Heart left ventricle (tissue), 16 donors: Measurements from ENCODE around the gene MTREX. TPM values are rescaled to one million over a fixed set of nuclear protein-coding genes. Genes with fewer than 3 reads are reported as not detected.

ENCODE experiments used
- ATAC-seq, 4 donors: fragments of 200-7000 bp; cut with Tn5 transposase; one replicate each; pipeline ENCODE4 v1.9.1; 2020 to 2022; ENCODE audit warnings: moderate library complexity in 4 of 4, mild to moderate bottlenecking in 3 of 4, moderate number of reproducible peaks in 1 of 4
- DNase-seq, 5 donors: peaks; one replicate each; pipeline ENCODE4 v3.0.0-alpha.2; 2020
- H3K27ac ChIP-seq, 12 donors: fragments of 200-600 bp; sonication (generic) in 4 of 12; one replicate each; pipeline versions ENCODE4 v1.5.0 to v1.8.0; 2016 to 2022; ENCODE audit warnings: mild to moderate bottlenecking in 2 of 12
- H3K27me3 ChIP-seq, 9 donors: fragments of 200-600 bp; sonication (generic) in 2 of 9; one replicate each; pipeline versions ENCODE4 v1.5.1 to v1.8.0; 2016 to 2022; ENCODE audit warnings: mild to moderate bottlenecking in 3 of 9
- H3K36me3 ChIP-seq, 9 donors: fragments of 200-600 bp; sonication (generic) in 2 of 9; one replicate each; pipeline versions ENCODE4 v1.5.0 to v1.8.0; 2018 to 2022; ENCODE audit warnings: mild to moderate bottlenecking in 2 of 9
- H3K4me1 ChIP-seq, 12 donors: fragments of 200-600 bp; sonication (generic) in 4 of 12; one replicate each; pipeline versions ENCODE4 v1.5.0 to v1.8.0; 2016 to 2022; ENCODE audit warnings: mild to moderate bottlenecking in 3 of 12
- H3K4me3 ChIP-seq, 12 donors: fragments of 200-600 bp; sonication (generic) in 4 of 12; one replicate each; pipeline versions ENCODE4 v1.5.0 to v1.8.0; 2017 to 2022; ENCODE audit warnings: mild to moderate bottlenecking in 9 of 12, moderate library complexity in 4 of 12
- H3K9me3 ChIP-seq, 12 donors: fragments of 200-600 bp; sonication (generic) in 4 of 12; one replicate each; pipeline versions ENCODE4 v1.5.0 to v1.8.0; 2016 to 2022; ENCODE audit warnings: mild to moderate bottlenecking in 1 of 12
- POLR2A ChIP-seq, 2 donors: fragments of 450-650 bp; IDR thresholded peaks; one replicate each; pipeline ENCODE4 v1.6.1; 2017; ENCODE audit warnings: antibody characterized with exemption in 2 of 2, mild to moderate bottlenecking in 2 of 2, moderate library complexity in 2 of 2
- WGBS, 4 donors: extraction: QIAGEN DNeasy Blood & Tissue Kit in 2 of 4; methylation state at CpG; one replicate each; pipeline versions ENCODE4 v1.1.5 to v1.1.7; 2013 to 2018; 5-methylcytosine and 5-hydroxymethylcytosine counted together
- intact Hi-C, 10 donors: fragments of 100-400 bp; cut with DNase I; formaldehyde crosslinking; loops; one replicate each; pipeline versions ENCODE4 v1.11.1 to v1.14.2; 2022
- polyA plus RNA-seq, 2 donors: library from polyadenylated mRNA; stranded (reverse); fragments of 200-250 nt; gene quantifications; one replicate each; pipeline ENCODE4 v1.2.3, GENCODE V29; 2013
- total RNA-seq, 9 donors: library from RNA; depleted of rRNA in 2 of 9; stranded (reverse); fragments of >200 nt in 2 of 9; fragmentation: NEBNext Ultra II Directional in 3 of 9; extraction: Animal tissue kit (Norgen Biotek cat#: 25700) in 3 of 9; gene quantifications; one replicate each; pipeline versions ENCODE4 v1.1.0 to v1.2.4, GENCODE V29; 2016 to 2023
- TF ChIP-seq, protein P1 (sequence below), 12 donors: fragments of 200-600 bp; sonication (generic) in 4 of 12; IDR thresholded peaks; one replicate each; pipeline versions ENCODE4 v1.5.0 to v1.8.0; 2018 to 2022; ENCODE audit warnings: antibody characterized with exemption in 12 of 12, mild to moderate bottlenecking in 5 of 12
- donor health status: ischemic (EF 13 %, LVEDD 7.1; RV severe dilation, severe dysfunction).
- donor health status: healthy with polysubstance abuse.
- donor health status: DM: no; HTN: yes; CAD: no.
- donor health status: DM: no; HTN: no; CAD: no.
- donor health status: ischemic (EF 25% LVEDD 6.9; RV normal size, moderate dysfunction).
- donor health status: ischemic (EF 25% LVEDD 5.7; RV mildly dilated, moderate dysfunction).
- donor health status: healthy.
- donor health status: DM: yes; HTN: yes; CAD: no.
- donor health status: ischemic (EF 35%, LVEDD 5.7; RV mildly dilated, moderate dysfunction).
- donor health status: nonischemic (EF 11% LVEDD 7.7; RV severe dilation, severe dysfunction).
- donor health status: DM: yes; HTN: yes; CAD: no.
- donor health status: PGD.
- donor health status: ischemic (EF 29% LVEDD 5.4; RV normal size, mild dysfunction).
- donor health status: nonischemic (EF 23%, LVEDD 6.1; RV moderate dilation, normal function).

Gene MTREX
- total and polyA plus RNA-seq, 11 donors = 18.4 to 68.8 (median 57.3) TPM

DNA sequence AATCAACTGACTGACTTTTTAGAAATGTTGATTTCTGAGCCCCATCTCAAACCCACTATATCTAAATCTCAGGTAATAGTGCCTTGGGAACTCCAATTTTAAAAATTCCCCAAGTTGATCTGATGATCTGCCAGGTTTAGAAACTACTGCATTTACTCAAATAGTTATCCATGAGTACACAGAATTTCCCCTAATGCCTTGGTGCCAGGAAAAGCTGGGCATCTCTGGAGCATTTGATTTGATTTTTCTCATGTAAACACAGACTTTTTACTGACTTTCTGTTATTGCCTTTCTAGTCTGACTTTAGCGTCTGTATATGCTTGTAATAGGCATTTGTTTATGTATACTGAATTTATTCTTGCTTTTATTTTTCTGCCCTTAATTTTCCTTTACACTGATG, 35.8 kb downstream of the MTREX start:
- DNase-seq = no peak
- 73 to 86% (median 85%) methylated on average over 1 of the region's 1 CpG for WGBS, 4 donors
- Histone ChIP-seq H3K36me3 (peaks cover 0 to 87% (median 73%) of the 10 kb centered on the region in 9 donors), H3K4me1 (peaks cover 0 to 7% (median 0%) of the 10 kb centered on the region in 12 donors), H3K9me3 (no peaks in the 10 kb centered on the region), H3K27me3 (no peaks in the 10 kb centered on the region), H3K4me3 (no peak overlapping the region), H3K27ac (no peak overlapping the region)
- no peak for ATAC-seq
- intact Hi-C loops = loop anchor here in 7 of 10 donors (2.0 to 10.0 kb wide), 4 partner anchors 61 to 349 kb away; no protein-coding TSS in a partner anchor
- TF ChIP-seq, protein P1, sequence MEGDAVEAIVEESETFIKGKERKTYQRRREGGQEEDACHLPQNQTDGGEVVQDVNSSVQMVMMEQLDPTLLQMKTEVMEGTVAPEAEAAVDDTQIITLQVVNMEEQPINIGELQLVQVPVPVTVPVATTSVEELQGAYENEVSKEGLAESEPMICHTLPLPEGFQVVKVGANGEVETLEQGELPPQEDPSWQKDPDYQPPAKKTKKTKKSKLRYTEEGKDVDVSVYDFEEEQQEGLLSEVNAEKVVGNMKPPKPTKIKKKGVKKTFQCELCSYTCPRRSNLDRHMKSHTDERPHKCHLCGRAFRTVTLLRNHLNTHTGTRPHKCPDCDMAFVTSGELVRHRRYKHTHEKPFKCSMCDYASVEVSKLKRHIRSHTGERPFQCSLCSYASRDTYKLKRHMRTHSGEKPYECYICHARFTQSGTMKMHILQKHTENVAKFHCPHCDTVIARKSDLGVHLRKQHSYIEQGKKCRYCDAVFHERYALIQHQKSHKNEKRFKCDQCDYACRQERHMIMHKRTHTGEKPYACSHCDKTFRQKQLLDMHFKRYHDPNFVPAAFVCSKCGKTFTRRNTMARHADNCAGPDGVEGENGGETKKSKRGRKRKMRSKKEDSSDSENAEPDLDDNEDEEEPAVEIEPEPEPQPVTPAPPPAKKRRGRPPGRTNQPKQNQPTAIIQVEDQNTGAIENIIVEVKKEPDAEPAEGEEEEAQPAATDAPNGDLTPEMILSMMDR (IDR thresholded peaks at IDR 0.05) = no peak
- no peak for TF ChIP-seq POLR2A (IDR thresholded peaks at IDR 0.05)

DNA sequence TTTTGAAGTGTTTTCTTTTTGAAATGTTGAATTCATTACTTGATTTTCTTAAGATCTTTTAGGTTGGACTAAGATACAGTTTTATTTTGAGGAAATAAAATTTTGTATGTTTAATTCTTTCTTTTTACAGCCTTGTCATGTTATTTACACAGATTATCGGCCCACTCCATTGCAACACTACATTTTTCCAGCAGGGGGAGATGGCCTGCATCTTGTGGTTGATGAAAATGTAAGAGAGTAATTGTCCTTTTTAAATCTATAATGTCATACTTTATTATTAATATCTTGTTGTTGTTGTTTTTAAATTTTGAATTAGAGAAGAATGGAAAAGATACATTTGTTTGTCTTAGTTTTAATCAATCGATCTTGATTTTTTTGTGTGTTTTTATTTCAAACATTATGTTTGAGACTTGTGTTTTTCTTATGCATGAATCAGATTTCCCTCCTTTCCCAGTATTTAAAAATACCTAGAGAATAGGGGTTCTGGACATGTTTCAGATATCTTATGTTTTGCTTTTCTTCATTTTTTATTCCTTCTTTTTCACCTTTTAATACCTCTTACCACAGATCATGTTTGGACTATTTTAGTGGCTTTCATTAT, 36.7 kb downstream of the MTREX start:
- H3K27ac ChIP-seq = no peak overlapping the region
- TF ChIP-seq, protein P1 (IDR thresholded peaks at IDR 0.05) = peak; percentile 79 to 92 (median 88)
- TF ChIP-seq POLR2A (IDR thresholded peaks at IDR 0.05) = no peak
- intact Hi-C loops = loop anchor here in 6 of 10 donors (2.0 to 10.0 kb wide), 4 partner anchors 60 to 348 kb away; no protein-coding TSS in a partner anchor
- ATAC-seq (peak in 1 of 4 donors; percentile 34), DNase-seq (peak in 2 of 5 donors; percentile 32 to 42)
- no peaks in the 10 kb centered on the region for H3K9me3 ChIP-seq
- peaks cover 0 to 96% (median 82%) of the 10 kb centered on the region in 9 donors for H3K36me3 ChIP-seq
- H3K27me3 ChIP-seq = no peaks in the 10 kb centered on the region
- H3K4me1 ChIP-seq = no peaks in the 10 kb centered on the region
- no peak overlapping the region for H3K4me3 ChIP-seq
- WGBS, 4 donors = 34 to 43% (median 41%) methylated on average over 2 of the region's 2 CpGs

DNA sequence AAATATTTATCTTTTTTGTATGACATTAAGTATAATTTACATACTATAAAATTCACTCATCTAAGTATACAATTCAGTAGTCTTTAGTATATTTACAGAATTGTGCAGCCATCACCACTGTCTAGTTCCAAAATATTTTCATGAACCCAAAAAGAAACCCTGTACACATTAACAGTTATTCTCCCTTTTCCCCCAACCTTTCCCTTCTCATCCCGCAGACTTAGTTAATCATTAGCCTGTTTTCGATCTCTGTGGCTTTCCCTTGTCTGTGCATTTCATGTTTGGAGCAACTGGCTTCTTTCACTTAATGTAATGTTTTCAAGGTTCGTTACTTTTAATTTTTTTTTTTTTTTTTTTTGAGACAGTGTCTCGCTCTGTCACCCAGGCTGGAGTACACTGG, 37.5 kb downstream of the MTREX start:
- Histone ChIP-seq H3K27me3 (no peaks in the 10 kb centered on the region), H3K36me3 (peaks cover 0 to 96% (median 90%) of the 10 kb centered on the region in 9 donors), H3K27ac (no peak overlapping the region), H3K4me1 (no peaks in the 10 kb centered on the region), H3K9me3 (no peaks in the 10 kb centered on the region), H3K4me3 (no peak overlapping the region)
- DNase-seq (no peak), ATAC-seq (no peak)
- TF ChIP-seq, protein P1 (IDR thresholded peaks at IDR 0.05) = no peak
- no peak for TF ChIP-seq POLR2A (IDR thresholded peaks at IDR 0.05)
- intact Hi-C loops = loop anchor here in 6 of 10 donors (2.0 to 10.0 kb wide), 5 partner anchors 57 to 347 kb away; no protein-coding TSS in a partner anchor
- WGBS, 4 donors = 92 to 96% (median 94%) methylated on average over 4 of the region's 4 CpGs

DNA sequence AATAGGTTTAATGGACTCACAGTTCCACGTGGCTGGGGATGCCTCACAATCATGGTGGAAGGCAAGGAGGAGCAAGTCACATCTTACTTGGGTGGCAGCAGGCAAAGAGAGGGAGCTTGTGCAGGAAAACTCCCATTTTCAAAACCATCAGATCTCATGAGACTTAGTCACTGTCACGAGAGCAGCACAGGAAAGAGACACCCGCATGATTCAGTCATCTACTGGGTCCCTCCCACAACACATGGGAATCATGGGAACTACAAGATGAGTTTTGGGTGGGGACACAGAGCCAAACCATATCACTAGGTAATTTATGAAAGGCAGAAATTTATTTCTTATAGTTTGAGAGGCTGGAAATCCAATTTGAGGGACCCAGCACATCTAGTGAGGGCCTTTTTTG, 40.0 kb downstream of the MTREX start:
- TF ChIP-seq, protein P1 (IDR thresholded peaks at IDR 0.05) = no peak
- TF ChIP-seq POLR2A (IDR thresholded peaks at IDR 0.05) = no peak
- WGBS, 4 donors = 74 to 86% (median 83%) methylated on average over 3 of the region's 3 CpGs
- no peak overlapping the region for H3K4me3 ChIP-seq
- H3K27ac ChIP-seq = no peak overlapping the region
- intact Hi-C loops = loop anchor here in 5 of 10 donors (2.0 to 10.0 kb wide), 4 partner anchors 55 to 345 kb away; no protein-coding TSS in a partner anchor
- no peaks in the 10 kb centered on the region for H3K27me3 ChIP-seq
- H3K4me1 ChIP-seq = no peaks in the 10 kb centered on the region
- no peaks in the 10 kb centered on the region for H3K9me3 ChIP-seq
- no peak for ATAC-seq
- peaks cover 0 to 97% (median 92%) of the 10 kb centered on the region in 9 donors for H3K36me3 ChIP-seq
- no peak for DNase-seq
